Endothelial cell of umbilical vein (primary cell): ENCODE data around the gene EPS15. TPM values are rescaled to one million over a fixed set of nuclear protein-coding genes. Genes with fewer than 3 reads are reported as not detected.

Source experiments
- BruUV-seq: library from RNA; stranded (reverse); fragments of 400-500 nt; replicated peaks from 2 replicates; lab custom pipeline; 2021; lab: Mats Ljungman, UMichigan
- CTCF ChIA-PET: fragments of 300-600, 350-600 bp; sonication (Branson Sonifier 250); formaldehyde crosslinking; loops from one replicate; lab custom pipeline; 2021; ENCODE audit warnings: antibody characterized with exemption, inconsistent platforms; lab: Charles Lee
- POLR2A ChIA-PET: fragments of 300-600, 350-600 bp; sonication (Branson Sonifier 250); formaldehyde crosslinking; loops from one replicate; lab custom pipeline; 2021; ENCODE audit warnings: antibody characterized with exemption, inconsistent platforms; lab: Charles Lee
- DNase-seq: peaks from one replicate; pipeline ENCODE4 v3.0.0-alpha.2; 2011; ENCODE audit warnings: low read depth, low spot score
- FAIRE-seq: peaks from 2 replicates; lab custom pipeline; 2011; peaks lifted over from hg19 to GRCh38; lab: Jason Lieb, UNC
- H2AFZ ChIP-seq: 2 replicates; pipeline ENCODE4 v1.6.0; 2012; ENCODE audit warnings: low read depth, low read length, control low read depth, inconsistent platforms
- H3K27ac ChIP-seq: 2 replicates; pipeline ENCODE4 v1.5.1; 2011; ENCODE audit warnings: low read depth, mild to moderate bottlenecking, control low read depth, low read length, moderate library complexity; ENCODE audit not compliant: insufficient read depth
- H3K27me3 ChIP-seq, 2 experiments: 2 replicates each; pipeline versions ENCODE4 v1.6.0 to v1.6.1; 2011; ENCODE audit warnings: low read length in 2 of 2, mixed read lengths in 1 of 2; ENCODE audit not compliant: control insufficient read depth in 2 of 2, insufficient read depth in 2 of 2
- H3K36me3 ChIP-seq, 2 experiments: 2 replicates in 1 of 2; 3 replicates in 1 of 2; pipeline ENCODE4 v1.5.1; 2011; ENCODE audit warnings: low read length in 2 of 2, mild to moderate bottlenecking in 1 of 2, moderate library complexity in 1 of 2; ENCODE audit not compliant: control insufficient read depth in 2 of 2, insufficient read depth in 2 of 2; ENCODE audit errors: extremely low read depth in 1 of 2
- H3K4me1 ChIP-seq: 3 replicates; pipeline ENCODE4 v1.5.1; 2011; ENCODE audit warnings: mild to moderate bottlenecking, low read length; ENCODE audit not compliant: control insufficient read depth, insufficient read depth; ENCODE audit errors: extremely low read depth
- H3K4me2 ChIP-seq: 2 replicates; pipeline ENCODE4 v1.6.1; 2011; ENCODE audit warnings: low read length, control low read depth, mixed read lengths; ENCODE audit not compliant: insufficient read depth
- H3K4me3 ChIP-seq, 3 experiments: fragments of 200-600 bp in 1 of 3; sonication (generic), shearing (Covaris generic) in 1 of 3; replicated peaks in 1 of 3; 2 replicates each; pipeline ENCODE4 v1.5.1; 2011 to 2016; ENCODE audit warnings: control low read depth in 3 of 3, low read length in 3 of 3, mild to moderate bottlenecking in 2 of 3, inconsistent platforms in 1 of 3, low read depth in 1 of 3, moderate library complexity in 1 of 3; ENCODE audit not compliant: insufficient read depth in 1 of 3
- H3K79me2 ChIP-seq: 2 replicates; pipeline ENCODE4 v1.6.0; 2012; ENCODE audit warnings: low read length, inconsistent platforms; ENCODE audit not compliant: control insufficient read depth, insufficient read depth
- H3K9ac ChIP-seq: replicated peaks from 2 replicates; pipeline ENCODE3; 2011; ENCODE audit warnings: low read length, control low read depth; ENCODE audit not compliant: insufficient read depth; ENCODE audit errors: extremely low read depth
- H3K9me1 ChIP-seq: replicated peaks from 3 replicates; pipeline ENCODE4 v1.6.0; 2011; ENCODE audit warnings: mild to moderate bottlenecking, low read length; ENCODE audit not compliant: control insufficient read depth, insufficient read depth; ENCODE audit errors: extremely low read depth
- H3K9me3 ChIP-seq: replicated peaks from 2 replicates; pipeline ENCODE4 v1.5.1; 2012; ENCODE audit warnings: low read length, inconsistent platforms; ENCODE audit not compliant: control insufficient read depth, insufficient read depth
- H4K20me1 ChIP-seq: replicated peaks from 2 replicates; pipeline ENCODE3; 2011; ENCODE audit warnings: mild to moderate bottlenecking, low read length; ENCODE audit not compliant: control insufficient read depth, insufficient read depth; ENCODE audit errors: extremely low read depth
- EZH2 ChIP-seq: IDR thresholded peaks from 2 replicates; pipeline ENCODE4 v1.6.1; 2012; ENCODE audit warnings: borderline replicate concordance, low read depth, mild to moderate bottlenecking, moderate library complexity, low read length, inconsistent platforms; ENCODE audit not compliant: severe bottlenecking
- MYC ChIP-seq: IDR thresholded peaks from one replicate; pipeline ENCODE4 v1.6.1; 2011; ENCODE audit warnings: mild to moderate bottlenecking, low read depth, low read length
- dilution Hi-C: fragments of 300-500 bp; cut with MboI; formaldehyde crosslinking; loops from one replicate; pipeline ENCODE4 v1.15.0; 2019; ENCODE audit warnings: low sequenced_read_pairs; ENCODE audit not compliant: extremely low pct_ligation_motif_present
- intact Hi-C: fragments of 100-400 bp; cut with micrococcal nuclease; formaldehyde crosslinking; loops from one replicate; pipeline ENCODE4 v1.10.0; 2022
- polyA plus RNA-seq, 4 experiments: library from polyadenylated mRNA; depleted of rRNA in 3 of 4; stranded (reverse) in 3 of 4; unstranded in 1 of 4; fragments of >200 nt; gene quantifications; 2 replicates each; pipeline versions ENCODE4 v1.2.1 to v1.2.3, GENCODE V29; 2011 to 2012; ENCODE audit warnings: missing spikeins in 1 of 4
- total RNA-seq: library from RNA; stranded (reverse); gene quantifications from 2 replicates; pipeline ENCODE4 v1.2.3, GENCODE V29; 2021

Gene EPS15
- total and polyA plus RNA-seq, 2 donors (not counting 3 experiments of a cell fraction or from before 2014, with no cell fraction given), result 15.4 to 44.8 TPM

GRCh38 chr1:51344602-51345299, 174.3 kb downstream of the EPS15 start:
- Histone ChIP-seq H3K27ac (no peak overlapping the region), H3K27me3 (peaks cover 17 to 19% of the 10 kb centered on the region in 2 experiments), H3K9ac (no peak overlapping the region), H3K4me1 (no peaks in the 10 kb centered on the region), H3K9me1 (no peaks in the 10 kb centered on the region), H3K36me3 (no peaks in the 10 kb centered on the region), H3K4me3 (peak overlapping the region in 1 of 3 experiments; percentile 16), H3K79me2 (no peaks in the 10 kb centered on the region), H3K9me3 (no peaks in the 10 kb centered on the region), H2AFZ (no peak overlapping the region), H4K20me1 (no peaks in the 10 kb centered on the region), H3K4me2 (no peak overlapping the region)
- no TSS peak for BruUV-seq
- intact Hi-C loops (no loop called here), dilution Hi-C loops (no loop called here)
- TF ChIP-seq MYC (no peak), EZH2 (peak; percentile 79)
- FAIRE-seq, result no peak
- CTCF ChIA-PET, result interaction anchor here (0.5 to 1.2 kb wide), 5 partner anchors 11 to 703 kb away, joined by 3 to 4 read pairs (median 3); no protein-coding TSS in a partner anchor
- DNase-seq, result no peak
- POLR2A ChIA-PET, result no interaction called here

GRCh38 chr1:51344276-51344601, 174.8 kb downstream of the EPS15 start:
- dilution Hi-C loops, result no loop called here
- CTCF ChIA-PET, result interaction anchor here (0.5 kb wide), 1 partner anchor 124 kb away, joined by 3 read pairs; no protein-coding TSS in a partner anchor

More at GRCh38 chr1:51344276-51344601, 174.8 kb downstream of the EPS15 start:
- TF ChIP-seq MYC, result no peak
- FAIRE-seq (no peak), DNase-seq (no peak)
- Histone ChIP-seq H3K36me3 (no peaks in the 10 kb centered on the region), H2AFZ (no peak overlapping the region), H3K4me2 (no peak overlapping the region), H3K79me2 (no peaks in the 10 kb centered on the region), H3K27me3 (peaks cover 17 to 19% of the 10 kb centered on the region in 2 experiments), H3K9me3 (no peaks in the 10 kb centered on the region), H3K9ac (no peak overlapping the region), H3K9me1 (no peaks in the 10 kb centered on the region), H3K4me1 (no peaks in the 10 kb centered on the region), H3K4me3 (no peak overlapping the region), H4K20me1 (no peaks in the 10 kb centered on the region), H3K27ac (no peak overlapping the region)
- BruUV-seq, result no TSS peak
- intact Hi-C loops, result no loop called here
- POLR2A ChIA-PET, result no interaction called here
